ENCODE results near the gene IPO5.
A peak's percentile ranks its signal among the peaks of the same experiment; 100 is the strongest.
"Not testable (repeated sequence)": the region's sequence is repeated elsewhere in the genome, so short reads cannot be mapped to it uniquely, and the experiment has no call there.

The IPO5 gene

DNA sequence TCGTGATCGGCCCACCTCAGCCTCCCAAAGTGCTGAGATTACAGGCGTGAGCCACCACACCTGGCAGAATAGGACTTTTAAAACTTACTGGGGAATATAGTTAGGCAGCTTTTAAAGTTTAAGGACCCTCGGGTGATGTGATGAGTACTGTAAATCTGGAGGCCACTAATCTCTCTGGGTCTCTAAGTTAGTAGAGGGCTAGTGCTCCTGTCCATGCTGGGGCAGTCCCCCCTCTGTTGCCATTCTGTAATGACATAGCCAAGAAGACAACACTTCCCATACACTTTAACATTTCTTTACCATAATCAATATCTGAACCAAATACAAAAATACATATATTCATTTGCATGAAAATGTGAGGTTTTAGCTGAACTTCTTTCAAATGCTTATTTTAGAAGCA lies 65.7 kb downstream of the IPO5 start:
- no peak for DNase-seq

DNA sequence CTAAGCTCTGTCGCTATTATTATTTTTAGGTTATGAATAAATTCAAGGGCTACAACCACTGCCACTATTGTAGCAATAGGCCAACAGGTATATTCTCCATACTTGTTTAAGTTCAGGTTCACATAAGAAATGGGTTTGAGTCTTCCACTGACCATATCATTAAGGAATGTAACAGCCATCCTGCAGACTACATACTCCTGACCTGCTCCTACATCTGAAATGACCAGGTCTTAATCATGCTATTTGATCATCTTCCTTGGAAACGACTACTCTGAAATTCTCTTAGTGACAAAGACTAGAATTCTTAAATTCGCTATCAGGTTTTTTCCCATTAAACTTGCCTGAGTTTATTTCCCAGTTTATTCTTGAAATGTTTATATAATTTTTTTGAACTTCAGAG lies 66.8 kb downstream of the IPO5 start:
- no peak for DNase-seq

DNA sequence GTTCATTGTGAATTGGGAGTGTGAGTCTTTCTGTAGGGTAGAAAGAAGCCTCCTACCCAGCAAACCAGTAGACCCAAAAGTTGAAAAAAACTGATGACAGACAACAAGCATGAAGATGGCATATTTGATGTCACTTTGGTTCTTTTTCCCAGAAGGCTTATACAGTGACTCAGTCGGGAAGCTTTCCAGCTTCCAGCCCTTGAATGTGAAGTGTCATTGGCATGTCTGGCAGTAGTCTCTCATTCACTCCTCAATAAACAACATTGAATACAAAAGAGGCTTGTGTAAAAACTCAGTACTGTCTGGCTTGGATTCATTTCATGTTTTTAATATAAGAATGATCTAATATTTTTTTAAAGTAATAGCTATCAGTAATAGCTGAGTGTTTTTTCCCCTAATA lies 68.7 kb downstream of the IPO5 start:
- DNase-seq, result peak; percentile 50

DNA sequence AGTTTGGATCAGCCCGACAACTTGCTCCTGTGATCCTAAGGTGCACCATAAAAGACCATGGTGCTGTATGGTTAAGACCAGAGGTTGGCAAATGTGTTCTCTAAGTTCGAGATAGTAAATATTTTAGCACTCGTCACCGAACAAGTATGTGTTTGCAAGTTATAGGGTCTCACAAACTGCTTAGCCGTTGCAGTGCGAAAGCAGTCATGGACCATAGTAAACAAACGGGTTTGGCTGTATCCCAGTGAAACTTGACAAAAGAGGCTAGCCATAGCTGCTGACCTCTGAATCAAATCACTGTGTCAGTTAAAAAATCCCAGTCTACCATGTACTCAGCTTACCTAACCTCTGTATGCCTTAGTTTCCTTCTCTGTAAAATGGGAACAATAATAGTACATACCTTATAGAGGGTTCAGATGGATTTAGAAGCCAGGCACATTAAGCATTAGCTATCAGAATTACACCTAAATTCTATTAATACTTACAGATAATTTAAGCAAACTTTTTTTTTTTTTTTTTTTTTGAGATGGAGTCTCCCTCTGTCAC lies 72.1 kb downstream of the IPO5 start:
- no peak for DNase-seq

DNA sequence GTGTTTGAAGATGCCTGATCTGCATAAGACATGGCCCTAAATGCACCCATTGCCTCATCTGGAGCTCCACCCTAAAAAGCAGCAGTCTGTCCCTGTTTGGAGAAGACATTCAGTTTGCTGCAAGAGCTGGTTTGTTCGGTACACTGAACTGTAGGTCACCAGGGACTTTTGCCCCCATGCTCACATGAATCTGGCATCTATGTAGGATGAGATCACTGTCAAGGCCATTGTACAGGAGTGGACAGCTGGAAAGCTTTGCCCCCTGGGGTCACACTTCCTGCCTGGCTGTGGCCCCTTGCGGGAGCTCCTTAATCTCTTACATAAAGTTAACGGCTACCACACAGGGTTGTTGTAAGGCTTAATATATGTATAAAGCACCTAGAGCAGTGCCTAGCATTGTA lies 73.0 kb downstream of the IPO5 start:
- no peak for DNase-seq

DNA sequence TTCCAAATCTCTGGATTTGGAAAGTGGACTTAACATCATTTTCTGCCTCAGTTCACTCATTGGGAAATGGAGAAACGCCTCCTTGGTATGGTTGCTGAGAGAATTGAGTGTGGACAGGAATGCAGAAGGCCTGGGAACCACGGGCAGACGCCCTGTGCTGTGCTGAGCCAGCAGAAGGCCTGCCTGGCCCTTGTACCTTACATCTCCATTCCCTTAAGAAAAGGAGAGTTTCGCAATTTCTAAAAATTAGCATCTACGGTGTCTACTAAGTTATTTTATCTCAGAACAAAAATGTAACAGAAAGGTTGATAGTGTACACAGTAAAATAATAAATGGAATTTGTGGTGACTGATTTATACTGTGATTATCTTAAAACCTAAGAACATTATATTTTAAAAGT lies 78.7 kb downstream of the IPO5 start:
- no peak for DNase-seq

DNA sequence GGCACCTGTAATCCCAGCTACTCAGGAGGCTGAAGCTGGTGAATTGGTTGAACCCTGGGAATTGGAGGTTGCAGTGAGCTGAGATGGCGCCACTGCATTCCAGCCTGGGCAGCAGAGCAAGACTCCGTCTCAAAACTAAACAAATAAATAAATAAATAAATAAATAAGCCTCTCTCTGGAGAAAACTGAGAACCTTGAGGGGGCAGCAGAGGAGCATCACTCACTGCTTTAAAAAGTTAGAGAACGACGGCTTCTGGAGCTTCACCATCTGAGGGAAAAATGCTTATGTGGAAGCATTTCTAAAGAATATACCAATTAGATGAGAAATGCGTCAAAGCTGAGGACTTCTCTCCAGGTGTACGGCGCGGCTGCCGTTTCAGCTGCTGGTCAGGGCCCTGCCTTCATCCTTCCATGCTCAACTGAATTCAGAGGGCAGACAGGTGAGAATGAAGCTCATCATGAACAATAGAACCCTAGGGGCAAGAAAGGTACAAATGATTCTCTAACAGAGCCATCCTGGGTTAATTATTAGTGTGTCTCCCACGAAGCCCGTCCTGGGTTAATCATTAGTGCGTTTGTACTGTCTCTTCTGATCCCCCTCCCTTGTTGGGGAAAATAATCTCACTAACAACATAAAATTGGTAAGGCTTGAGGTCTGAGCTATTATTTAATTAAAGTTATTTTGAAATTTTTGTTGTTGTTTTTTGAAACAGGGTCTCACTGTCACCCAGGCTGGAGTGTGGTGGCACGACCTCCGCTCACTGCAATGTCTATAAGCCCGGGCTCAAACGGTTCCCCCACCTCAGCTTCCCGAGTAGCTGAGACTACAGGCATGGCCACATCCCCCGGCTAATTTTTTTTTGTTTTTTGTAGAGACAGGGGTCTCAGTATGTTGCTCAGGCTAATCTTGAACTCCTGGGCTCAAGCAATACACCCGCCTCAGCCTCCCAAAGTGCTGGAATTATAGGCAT lies 80.1 kb downstream of the IPO5 start:
- peak; percentile 80 for DNase-seq

DNA sequence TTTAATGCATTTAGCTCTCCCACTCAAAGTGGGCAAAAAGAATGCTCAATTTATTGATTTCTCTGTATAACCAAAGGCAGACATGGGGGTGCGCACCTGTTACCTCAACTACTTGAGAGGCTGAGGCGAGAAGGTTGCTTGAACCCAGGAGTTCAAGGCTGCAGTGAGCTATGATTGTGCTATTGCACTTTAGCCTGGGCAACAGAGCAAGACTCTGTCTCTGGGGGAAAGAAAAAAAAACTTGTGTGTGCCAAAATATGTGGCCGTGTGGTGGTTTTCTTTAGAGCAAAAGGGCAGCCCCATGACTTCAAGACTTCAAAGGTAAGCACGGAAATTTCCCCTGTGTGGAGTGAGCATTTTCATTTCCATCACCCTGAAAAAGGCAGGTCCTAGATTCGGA lies 81.9 kb downstream of the IPO5 start:
- DNase-seq, result no peak

DNA sequence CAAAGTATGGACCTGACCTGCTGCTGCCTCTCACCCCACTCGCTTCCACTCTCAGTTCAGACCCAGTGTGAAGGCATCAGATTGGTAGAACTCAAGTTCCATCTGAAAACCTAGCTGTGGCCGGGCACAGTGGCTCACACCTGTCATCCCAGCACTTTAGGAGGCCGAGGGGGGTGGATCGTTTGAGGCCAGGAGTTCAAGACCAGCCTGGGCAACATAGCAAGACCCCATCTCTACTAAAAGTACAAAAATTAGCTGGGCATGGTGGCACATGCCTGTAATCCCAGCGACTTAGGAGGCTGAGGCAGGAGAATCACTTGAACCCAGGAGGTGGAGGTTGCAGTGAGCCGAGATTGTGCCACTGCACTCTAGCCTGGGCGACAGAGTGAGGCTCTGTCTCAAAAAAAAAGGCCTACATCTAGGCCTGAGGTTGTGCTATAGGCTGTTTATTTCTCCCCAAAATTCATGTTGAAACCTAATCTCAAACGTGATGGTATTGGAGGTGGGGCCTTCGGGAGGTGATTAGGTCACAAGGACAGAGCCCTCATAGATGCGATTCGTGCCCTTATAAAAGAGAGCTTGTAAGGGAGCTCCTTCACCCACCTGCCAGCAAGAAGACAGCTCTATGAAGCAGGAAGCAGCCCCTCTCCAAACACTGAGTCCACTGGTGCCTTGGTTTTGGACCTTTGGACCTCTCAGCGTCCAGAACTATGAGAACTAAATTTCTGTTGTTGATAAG lies 83.3 kb downstream of the IPO5 start:
- not testable (repeated sequence) for DNase-seq

DNA sequence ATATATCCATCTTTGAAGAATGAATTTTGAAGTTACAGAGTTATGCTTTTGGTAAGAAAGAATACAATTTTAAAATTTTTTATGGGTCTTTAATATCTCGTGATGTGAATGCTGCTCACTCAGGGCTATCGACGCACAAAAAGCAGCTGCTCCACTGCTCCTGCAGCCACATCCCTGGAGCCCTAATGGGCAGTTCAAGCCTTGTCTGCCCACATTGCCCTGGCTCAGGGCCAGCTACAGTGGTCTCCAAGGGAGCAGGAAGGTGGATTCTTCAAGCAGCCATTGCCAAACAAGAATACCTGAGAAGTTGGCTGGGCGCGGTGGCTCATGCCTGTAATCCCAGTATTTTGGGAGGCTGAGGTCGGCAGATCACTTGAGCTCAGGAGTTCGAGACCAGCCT lies 85.8 kb downstream of the IPO5 start:
- DNase-seq, result no peak

DNA sequence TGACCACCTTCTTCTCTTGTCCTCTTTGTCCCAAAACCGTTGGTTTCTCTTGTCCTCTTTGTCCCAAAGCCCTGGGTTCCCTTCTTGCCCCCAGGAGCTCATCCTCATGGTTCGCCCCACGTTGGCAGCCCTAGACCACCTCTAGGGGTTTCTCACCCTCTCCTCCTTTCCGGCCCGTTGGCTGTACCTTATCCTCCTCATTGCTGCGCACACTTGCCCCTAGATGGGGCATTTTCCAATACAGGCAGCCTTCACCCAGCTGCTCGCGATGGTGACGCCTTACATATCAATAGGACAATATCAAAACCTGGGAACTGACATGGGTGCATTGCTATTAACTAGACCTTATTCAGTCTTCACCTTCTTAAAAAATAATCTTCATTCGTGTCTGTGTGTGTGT lies 86.5 kb downstream of the IPO5 start:
- DNase-seq, result no peak

DNA sequence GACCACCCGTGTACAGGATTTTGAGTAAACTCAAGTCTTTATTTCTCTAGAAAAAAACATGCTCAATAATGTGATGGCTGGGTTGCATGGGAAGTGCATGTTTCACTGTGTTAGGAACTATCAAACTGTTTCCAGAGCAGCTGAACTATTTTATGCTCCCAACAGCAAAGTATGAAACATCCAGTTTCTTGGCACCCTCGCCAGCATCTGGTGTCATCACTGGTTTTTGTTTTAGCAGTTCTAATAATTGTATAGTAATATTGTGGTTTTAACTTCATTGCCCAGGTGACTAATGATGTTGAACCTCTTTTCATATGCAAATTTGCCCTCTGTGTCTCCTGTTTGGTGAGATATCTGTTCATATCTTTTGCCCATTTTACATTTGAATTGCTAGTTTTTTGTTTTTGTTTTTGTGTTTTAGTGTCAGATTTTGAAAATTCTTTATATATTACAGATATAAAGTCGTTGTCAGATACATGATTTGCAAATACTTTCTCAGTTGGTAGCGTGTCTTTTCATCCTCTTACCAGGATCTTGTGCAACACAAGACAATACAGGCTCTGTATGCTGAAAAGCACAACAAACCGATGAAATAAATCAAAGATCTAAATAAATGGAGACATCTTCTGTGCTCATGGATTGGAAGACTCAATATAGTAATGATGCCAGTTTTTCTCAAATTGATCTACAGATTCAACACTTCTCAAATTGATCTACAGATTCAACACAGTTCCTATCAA lies 87.8 kb downstream of the IPO5 start:
- no peak for DNase-seq

DNA sequence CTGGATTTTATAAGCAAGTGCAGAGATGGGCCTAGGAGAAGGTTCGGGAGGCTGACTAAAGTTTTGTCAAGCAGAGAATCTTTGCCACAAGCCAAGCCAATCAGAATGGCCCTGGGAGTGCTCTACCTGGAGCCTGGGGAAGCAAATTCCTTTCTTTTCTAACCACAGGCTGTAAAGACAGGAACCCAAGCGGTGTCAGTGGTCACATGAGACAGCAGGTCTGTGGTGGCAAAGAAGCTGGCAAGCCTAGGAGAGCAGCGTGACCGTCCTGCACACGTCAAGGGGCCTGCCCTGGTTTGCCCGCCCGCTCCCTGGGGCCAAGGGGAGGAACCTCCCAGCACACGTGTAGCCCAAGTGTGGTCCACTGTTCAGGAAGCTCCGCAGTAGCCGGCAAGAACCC lies 90.8 kb downstream of the IPO5 start:
- DNase-seq, result no peak

DNA sequence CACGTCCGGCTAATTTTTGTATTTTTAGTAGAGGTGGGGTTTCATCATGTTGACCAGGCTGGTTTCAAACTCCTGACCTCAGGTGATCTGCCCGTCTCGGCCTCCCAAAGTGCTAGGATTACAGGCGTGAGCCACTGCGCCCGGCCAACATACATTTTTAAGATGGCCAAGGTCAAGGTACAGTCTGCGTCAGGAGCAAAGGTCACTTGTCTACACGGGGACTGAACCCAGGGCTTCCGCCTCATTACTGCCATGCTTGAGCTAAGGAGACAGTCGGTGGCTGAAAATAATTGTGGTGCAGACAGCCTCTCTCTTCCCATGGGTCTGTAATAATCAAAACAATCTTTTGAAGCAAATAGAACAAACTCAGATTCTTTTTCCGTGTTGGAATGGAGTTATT lies 94.3 kb downstream of the IPO5 start:
- DNase-seq, result not testable (repeated sequence)

DNA sequence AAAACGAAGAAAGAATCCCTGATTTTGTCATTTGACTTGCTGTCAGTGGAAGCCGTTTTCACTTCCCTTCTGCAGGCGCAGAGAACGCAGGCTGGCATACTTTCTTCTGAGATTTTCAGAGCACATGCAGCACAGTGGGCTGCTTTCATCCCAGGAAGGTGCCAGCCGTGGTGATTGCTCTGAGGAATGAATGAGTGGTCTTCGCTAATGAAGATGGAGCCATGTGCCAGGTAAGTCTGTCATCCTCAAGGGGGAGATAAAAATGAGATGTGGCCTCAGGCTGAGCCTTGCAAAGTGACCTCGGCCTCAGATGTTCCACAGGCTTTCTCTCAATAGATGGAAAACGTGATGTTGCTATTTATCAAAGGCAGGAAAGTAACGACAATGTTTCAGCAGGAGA lies 94.8 kb downstream of the IPO5 start:
- no peak for DNase-seq

DNA sequence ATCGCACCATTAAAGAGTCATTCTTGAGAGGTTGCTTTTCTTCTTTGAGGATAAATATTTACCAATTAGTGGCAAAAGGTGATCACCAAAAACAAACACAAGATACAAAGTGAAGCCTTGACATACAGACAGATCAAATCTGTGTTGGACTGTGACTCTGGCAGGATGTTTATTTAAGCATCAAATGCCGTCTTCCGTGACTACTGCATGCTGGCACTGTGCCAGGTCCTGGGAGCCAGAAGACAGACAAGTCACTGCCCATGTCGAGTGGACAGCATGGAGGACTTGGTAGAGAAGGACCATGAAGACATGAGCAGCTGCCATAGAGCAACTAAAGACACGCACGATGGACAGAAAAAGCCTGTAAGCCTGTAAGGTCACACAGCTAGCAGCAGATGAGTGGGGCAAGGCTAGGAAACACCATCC lies 96.6 kb downstream of the IPO5 start:
- DNase-seq, result peak; percentile 87

DNA sequence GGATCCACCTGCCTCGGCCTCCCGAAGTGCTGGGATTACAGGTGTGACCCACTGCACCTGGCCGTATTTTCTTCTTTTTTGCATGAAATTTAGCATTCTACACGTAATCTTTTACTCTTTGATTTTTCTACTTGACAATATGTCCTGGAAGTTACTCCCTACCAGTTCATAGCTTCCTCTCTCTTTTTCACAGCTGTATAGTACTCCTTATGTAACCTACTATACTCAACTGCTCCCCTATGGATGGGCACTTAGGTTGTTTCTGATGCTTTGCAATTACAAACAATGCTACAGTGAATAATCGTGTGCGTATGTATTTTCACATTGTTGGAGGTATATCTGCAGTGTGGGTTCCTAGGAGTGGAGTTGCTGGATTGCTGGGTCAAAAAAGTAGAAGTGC lies 98.9 kb downstream of the IPO5 start:
- DNase-seq, result no peak

DNA sequence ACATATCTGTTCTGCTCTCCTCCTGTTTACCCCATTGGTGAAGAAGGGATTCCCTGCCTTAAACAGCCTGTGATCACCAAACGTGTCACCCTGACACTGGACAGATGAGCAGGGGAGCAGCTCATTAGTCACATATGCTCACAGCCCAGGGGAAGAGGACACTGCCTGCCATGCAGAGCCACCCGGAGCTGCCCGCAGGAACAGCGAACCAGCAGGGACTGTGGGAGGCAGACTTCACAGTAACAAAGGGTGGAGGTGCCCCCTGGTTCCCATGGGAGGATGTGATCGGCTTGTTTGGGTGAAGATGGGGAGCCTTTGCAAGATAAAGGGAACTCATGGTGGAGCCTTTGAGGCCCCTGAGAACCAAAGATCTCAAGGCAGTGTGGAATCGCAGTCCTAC lies 100.8 kb downstream of the IPO5 start:
- no peak for DNase-seq

DNA sequence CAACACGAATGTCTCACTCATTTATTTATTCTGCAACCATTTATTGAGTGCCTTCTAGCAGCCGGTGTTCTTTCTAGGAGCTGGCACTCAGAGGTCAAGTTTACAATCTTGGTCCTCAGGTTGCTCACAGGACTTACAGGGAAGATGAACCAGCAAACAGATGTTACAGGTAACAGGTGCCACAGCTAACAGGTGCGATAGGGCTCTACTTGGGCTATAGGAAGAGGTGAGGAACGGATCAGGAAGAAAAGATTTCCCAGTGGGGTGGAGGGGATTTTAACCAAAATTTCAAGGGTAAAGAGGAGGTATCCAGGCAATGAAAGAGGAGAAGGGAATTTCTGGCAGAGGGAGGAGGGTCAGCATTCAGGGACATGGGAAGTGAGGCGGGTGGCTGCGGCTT lies 102.1 kb downstream of the IPO5 start:
- no peak for DNase-seq

DNA sequence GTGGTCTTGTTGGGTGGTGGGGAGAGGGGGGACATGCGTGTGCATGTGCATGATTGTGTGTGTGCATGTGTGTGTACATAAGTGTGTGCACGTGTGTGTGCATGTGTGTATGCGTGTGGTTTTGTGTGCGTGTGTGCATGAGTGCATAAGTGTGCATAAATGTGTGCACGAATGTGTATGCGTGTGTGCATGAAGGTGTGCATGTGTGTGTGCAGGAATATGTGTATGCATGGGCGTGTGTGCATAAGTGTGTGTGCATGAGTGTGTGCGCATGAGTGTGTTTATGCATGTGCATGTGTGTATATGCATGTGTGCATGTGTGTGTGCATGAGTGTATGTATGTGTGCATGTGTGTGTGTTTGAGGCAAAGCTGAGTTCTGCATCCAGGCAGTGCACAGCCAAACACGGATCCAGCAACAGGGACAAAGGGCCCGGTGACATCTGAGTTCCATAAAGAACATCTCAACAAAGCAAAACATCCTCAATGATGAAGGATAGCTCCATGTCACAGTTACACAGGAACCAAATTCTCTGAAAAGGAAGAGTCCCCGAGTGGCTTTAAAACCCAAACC lies 103.5 kb downstream of the IPO5 start:
- no peak for DNase-seq

DNA sequence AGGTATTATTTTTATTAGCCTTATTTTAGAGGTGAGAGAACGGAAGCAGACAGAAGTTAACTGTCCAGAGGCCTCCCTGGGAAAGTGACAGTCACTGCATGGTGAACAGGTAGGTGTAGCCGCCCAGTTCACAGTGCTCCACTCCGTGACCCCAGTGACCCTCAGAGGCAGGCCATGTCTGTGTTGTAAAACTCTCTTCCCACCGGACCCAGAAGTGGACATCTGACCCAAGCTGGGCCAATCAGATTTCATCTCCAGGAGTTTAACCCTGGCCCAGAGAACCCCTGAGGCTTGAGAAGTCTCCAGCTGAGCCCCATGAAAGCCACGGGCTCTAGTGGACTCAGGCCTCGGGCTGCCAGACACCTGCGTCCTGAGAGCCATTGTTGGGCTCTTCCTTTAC lies 105.8 kb downstream of the IPO5 start:
- no peak for DNase-seq

DNA sequence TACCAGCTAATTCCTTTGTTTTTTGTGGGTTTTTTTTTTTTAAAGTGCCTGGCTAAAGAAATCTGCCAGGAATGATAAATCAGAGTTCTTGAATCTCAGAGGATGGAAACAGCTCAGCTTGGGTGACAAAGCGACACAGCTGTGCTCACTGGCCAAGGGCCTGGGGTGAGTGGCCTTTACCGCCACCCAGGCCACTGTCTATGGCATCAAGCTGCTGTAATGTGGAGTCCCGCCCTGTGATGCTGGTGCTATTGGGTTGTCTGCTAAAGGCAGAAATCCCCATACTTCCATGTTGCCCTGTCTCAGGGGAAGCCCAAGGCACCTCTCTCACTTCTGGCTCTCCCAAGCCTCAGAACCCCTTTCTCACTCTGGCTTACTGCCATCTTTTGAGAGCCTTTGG lies 106.8 kb downstream of the IPO5 start:
- no peak for DNase-seq

DNA sequence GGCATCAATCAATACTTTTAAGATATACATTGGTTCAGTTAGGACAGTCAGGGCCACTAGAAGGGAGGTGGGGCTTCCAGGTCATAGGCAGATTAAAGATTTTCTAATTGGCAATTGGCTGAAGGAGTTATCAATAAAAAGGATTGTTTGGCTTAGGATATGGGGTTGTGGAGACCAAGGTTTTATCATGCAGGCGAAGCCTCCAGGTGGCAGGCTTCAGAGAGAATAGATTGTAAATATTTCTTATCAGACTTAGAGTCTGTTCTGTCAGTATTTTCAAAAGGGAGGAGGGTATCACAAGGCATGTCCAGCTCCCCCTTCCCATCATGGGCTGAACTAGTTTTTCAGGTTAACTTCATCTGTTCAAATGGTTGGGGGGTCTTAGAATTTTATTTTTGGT lies 112.0 kb downstream of the IPO5 start:
- DNase-seq, result no peak
